HEK293T (cell line): ENCODE data around the gene NACA2.
"Not testable (repeated sequence)": the region's sequence is repeated elsewhere in the genome, so short reads cannot be mapped to it uniquely, and the experiment has no call there.

Experiments used
- CTCF ChIA-PET: fragments of 350-600 bp; formaldehyde crosslinking; extraction: SDS; loops from one replicate; lab custom pipeline; 2021; ENCODE audit warnings: antibody characterized with exemption, inconsistent platforms; lab: Yijun Ruan, JAX
- POLR2A ChIA-PET: fragments of 350-600 bp; formaldehyde crosslinking; extraction: SDS; loops from one replicate; lab custom pipeline; 2020; ENCODE audit warnings: antibody characterized with exemption, inconsistent platforms; lab: Yijun Ruan, JAX
- DNase-seq: peaks from one replicate; pipeline ENCODE4 v3.0.0; 2012; ENCODE audit warnings: mixed read lengths; ENCODE audit errors: extremely low spot score
- ARNT ChIP-seq: fragments of 450-650 bp; IDR thresholded peaks from 2 replicates; pipeline ENCODE4 v1.6.1; 2017; ENCODE audit warnings: mild to moderate bottlenecking
- BHLHE40 ChIP-seq: fragments of 450-650 bp; IDR thresholded peaks from 2 replicates; pipeline ENCODE4 v1.6.1; 2016; ENCODE audit warnings: mild to moderate bottlenecking, moderate library complexity, borderline replicate concordance
- CTBP1 ChIP-seq: fragments of 450-650 bp; IDR thresholded peaks from 2 replicates; pipeline ENCODE4 v1.6.1; 2016; ENCODE audit warnings: borderline replicate concordance
- ELF4 ChIP-seq: fragments of 450-650 bp; IDR thresholded peaks from 2 replicates; pipeline ENCODE4 v1.6.1; 2017; ENCODE audit warnings: antibody characterized with exemption
- FOXA1 ChIP-seq: fragments of 450-650 bp; IDR thresholded peaks from 2 replicates; pipeline ENCODE4 v1.6.1; 2016; ENCODE audit warnings: mild to moderate bottlenecking
- FOXK2 ChIP-seq: fragments of 450-650 bp; IDR thresholded peaks from 2 replicates; pipeline ENCODE4 v1.6.1; 2016; ENCODE audit warnings: mild to moderate bottlenecking
- FOXM1 ChIP-seq: fragments of 450-650 bp; IDR thresholded peaks from 2 replicates; pipeline ENCODE4 v1.6.1; 2017; ENCODE audit warnings: mild to moderate bottlenecking, borderline replicate concordance
- HDGF ChIP-seq: fragments of 450-650 bp; IDR thresholded peaks from 2 replicates; pipeline ENCODE4 v1.6.1; 2017; ENCODE audit warnings: antibody characterized with exemption, borderline replicate concordance
- L3MBTL2 ChIP-seq: fragments of 450-650 bp; conservative IDR thresholded peaks from 2 replicates; pipeline ENCODE4 v1.6.1; 2016; ENCODE audit warnings: mild to moderate bottlenecking
- LEF1 ChIP-seq: fragments of 450-650 bp; IDR thresholded peaks from 2 replicates; pipeline ENCODE4 v1.6.1; 2017; ENCODE audit warnings: mild to moderate bottlenecking, borderline replicate concordance
- NFRKB ChIP-seq: fragments of 450-650 bp; IDR thresholded peaks from 2 replicates; pipeline ENCODE4 v1.6.1; 2016; ENCODE audit warnings: mild to moderate bottlenecking, moderate library complexity
- PKNOX1 ChIP-seq: fragments of 450-650 bp; IDR thresholded peaks from 2 replicates; pipeline ENCODE4 v1.6.1; 2016
- SP1 ChIP-seq: fragments of 450-650 bp; IDR thresholded peaks from 2 replicates; pipeline ENCODE4 v1.6.1; 2017
- SUZ12 ChIP-seq: fragments of 450-650 bp; IDR thresholded peaks from 2 replicates; pipeline ENCODE4 v1.6.1; 2016; ENCODE audit warnings: mild to moderate bottlenecking
- TARDBP ChIP-seq: fragments of 450-650 bp; IDR thresholded peaks from 2 replicates; pipeline ENCODE4 v1.6.1; 2016
- ZNF384 ChIP-seq: fragments of 450-650 bp; IDR thresholded peaks from 2 replicates; pipeline ENCODE4 v1.6.1; 2016

The NACA2 gene

DNA sequence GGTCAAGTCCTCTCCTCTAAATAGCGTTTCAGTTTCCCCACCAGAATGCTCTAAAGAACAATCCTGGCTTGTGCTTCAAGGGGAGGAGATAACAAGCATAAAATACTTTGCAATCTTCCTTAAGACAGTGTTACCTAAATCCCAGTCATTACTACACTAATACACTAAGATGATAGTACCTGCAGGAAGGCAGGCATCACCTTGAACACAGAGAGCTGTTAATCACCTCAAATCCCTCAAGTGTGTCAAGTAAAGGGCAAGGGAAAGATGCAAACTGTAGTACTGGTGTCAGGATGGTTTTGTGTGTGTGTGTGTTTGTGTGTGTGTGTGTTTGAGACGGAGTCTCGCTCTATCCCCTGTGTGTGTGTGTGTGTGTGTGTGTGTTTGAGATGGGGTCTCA is 36.8 kb downstream of the NACA2 start:
- ChIA-PET CTCF (no interaction called here), POLR2A (no interaction called here)
- DNase-seq, result no peak
- no peak for TF ChIP-seq TARDBP
- TF ChIP-seq LEF1, result no peak
- TF ChIP-seq FOXM1, result no peak
- TF ChIP-seq HDGF, result no peak
- no peak for TF ChIP-seq FOXK2
- no peak for TF ChIP-seq PKNOX1
- TF ChIP-seq BHLHE40, result no peak
- no peak for TF ChIP-seq ELF4
- TF ChIP-seq SP1, result no peak
- no peak for TF ChIP-seq CTBP1
- no peak for TF ChIP-seq SUZ12
- no peak for TF ChIP-seq ZNF384
- TF ChIP-seq L3MBTL2, result no peak
- TF ChIP-seq ARNT, result no peak
- TF ChIP-seq FOXA1, result no peak

DNA sequence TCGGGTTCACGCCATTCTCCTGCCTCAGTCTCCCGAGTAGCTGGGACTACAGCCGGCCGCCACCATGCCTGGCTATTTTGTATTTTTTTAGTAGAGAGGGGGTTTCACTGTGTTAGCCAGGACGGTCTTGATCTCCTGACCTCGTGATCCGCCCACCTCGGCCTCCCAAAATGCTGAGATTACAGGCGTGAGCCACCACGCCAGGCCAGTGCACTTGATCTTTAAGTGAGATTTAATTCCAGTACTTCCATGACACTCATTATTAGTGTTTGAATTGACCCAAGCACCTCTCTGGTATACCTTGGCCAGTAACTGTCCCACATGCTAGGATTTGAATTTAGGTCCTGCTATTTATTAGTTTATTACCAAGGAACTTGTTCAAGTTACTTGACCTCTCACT is 38.5 kb downstream of the NACA2 start:
- CTCF ChIA-PET, DNase-seq, POLR2A ChIA-PET: not testable (repeated sequence)

- TF ChIP-seq ZNF384 (peak; percentile 93), FOXA1 (no peak)
- peak; percentile 57 for DNase-seq
- ChIA-PET POLR2A (interaction anchor here (1.3 kb wide), 1 partner anchor 125 kb away, joined by 3 read pairs; no protein-coding TSS in a partner anchor), CTCF (interaction anchor here (1.3 kb wide), 1 partner anchor 125 kb away, joined by 4 read pairs; no protein-coding TSS in a partner anchor)
Measured at GRCh38 chr17:61551255-61551742, 39.7 kb downstream of the NACA2 start.

DNA sequence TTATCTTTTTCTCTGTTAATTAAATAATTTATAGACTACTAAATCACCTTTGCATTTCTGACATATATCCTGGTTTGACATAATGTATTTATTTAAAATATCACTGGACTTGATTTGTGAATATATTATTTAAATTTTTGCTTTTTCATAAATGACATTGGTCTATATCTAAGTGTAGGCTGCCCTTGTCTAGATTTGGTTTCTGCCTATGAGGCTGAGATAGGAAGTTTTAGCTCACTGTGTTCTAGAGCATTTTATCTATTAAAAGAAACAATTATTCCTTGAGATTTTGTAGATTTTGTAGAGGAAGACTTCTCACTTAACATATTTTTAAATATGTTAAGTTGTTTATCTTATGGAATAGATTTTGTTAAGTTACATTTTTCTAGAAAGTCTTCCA is 43.9 kb downstream of the NACA2 start:
- CTCF ChIA-PET, result no interaction called here
- no peak for DNase-seq
- no peak for TF ChIP-seq LEF1
- TF ChIP-seq FOXK2, result no peak
- no peak for TF ChIP-seq FOXM1
- no peak for TF ChIP-seq BHLHE40
- no peak for TF ChIP-seq CTBP1
- TF ChIP-seq FOXA1, result no peak
- TF ChIP-seq PKNOX1, result no peak
- no peak for TF ChIP-seq ZNF384
- TF ChIP-seq SP1, result no peak
- no peak for TF ChIP-seq NFRKB
- no peak for TF ChIP-seq L3MBTL2
- TF ChIP-seq ELF4, result no peak
- TF ChIP-seq TARDBP, result no peak
- TF ChIP-seq SUZ12, result no peak
- no peak for TF ChIP-seq ARNT
- no peak for TF ChIP-seq HDGF
- POLR2A ChIA-PET, result no interaction called here

DNA sequence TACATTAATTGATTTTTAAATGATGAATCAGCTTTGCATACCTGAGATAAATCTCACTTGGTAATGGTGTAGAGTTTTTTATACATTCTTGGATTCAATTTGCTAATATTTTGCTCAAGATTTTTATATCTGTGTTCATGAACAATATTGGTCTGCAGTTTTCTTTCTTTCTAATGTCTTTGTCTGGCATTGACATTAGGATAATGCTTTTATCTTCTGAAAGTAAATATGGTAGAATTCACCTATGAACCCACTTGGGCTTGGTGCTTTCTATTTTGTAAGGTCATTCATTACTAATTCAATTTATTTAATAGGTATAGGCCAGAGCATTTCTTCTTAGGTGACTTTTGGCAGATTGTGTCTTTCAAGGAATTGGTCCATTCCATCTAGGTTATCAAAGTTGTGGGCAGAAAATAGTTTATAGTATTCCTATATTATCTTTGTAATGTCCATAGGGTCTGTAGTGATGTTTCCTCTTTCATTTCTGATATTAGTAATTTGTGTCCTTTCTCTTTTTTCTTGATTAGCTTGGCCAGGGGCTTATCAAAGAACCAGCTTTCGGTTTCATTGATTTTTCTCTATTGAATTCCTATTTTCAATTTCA is 45.6 kb downstream of the NACA2 start:
- CTCF ChIA-PET, result no interaction called here
- TF ChIP-seq CTBP1 (no peak), NFRKB (no peak), ARNT (no peak), SUZ12 (no peak), BHLHE40 (no peak), LEF1 (no peak), L3MBTL2 (no peak), TARDBP (no peak), HDGF (no peak), ELF4 (no peak), FOXK2 (no peak), ZNF384 (no peak), FOXA1 (no peak)
- no peak for DNase-seq
- POLR2A ChIA-PET, result interaction anchor here (1.5 kb wide), 1 partner anchor 49 kb away, joined by 3 read pairs; no protein-coding TSS in a partner anchor

- CTCF ChIA-PET, result no interaction called here
- no peak for DNase-seq
- TF ChIP-seq ELF4 (no peak), L3MBTL2 (peak; percentile 55; the same call in 1 of the 2 replicates)
- POLR2A ChIA-PET, result interaction anchor here (0.7 to 1.5 kb wide), 6 partner anchors 11 to 320 kb away, joined by 3 to 5 read pairs (median 3); partner anchors contain the start of gene BRIP1
Measured at GRCh38 chr17:61543786-61544415, 47.1 kb downstream of the NACA2 start.

DNA sequence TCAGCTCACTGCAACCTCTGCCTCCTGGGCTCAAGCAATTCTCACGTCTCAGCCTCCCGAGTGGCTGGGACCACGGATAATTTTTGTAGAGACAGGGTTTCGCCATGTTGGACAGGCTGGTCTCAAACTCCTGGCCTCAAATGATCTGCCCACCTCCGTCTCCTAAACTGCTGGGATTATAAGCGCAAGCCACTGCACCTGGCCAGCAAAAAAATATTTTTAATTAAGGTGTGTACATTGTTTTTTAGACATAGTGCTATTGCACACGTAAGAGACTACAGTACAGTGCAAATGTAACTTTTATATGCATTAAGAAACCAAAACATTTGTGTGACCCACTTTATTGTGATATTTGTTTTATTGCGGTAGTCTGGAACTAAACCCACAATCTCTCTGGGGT is 49.0 kb downstream of the NACA2 start:
- TF ChIP-seq FOXK2 (no peak), FOXM1 (no peak), NFRKB (no peak), PKNOX1 (no peak), ELF4 (no peak), FOXA1 (no peak), L3MBTL2 (no peak), CTBP1 (no peak), LEF1 (no peak), ARNT (no peak), HDGF (no peak), SP1 (no peak), SUZ12 (no peak), TARDBP (no peak), ZNF384 (no peak), BHLHE40 (no peak)
- DNase-seq, result no peak
- ChIA-PET CTCF (interaction anchor here (0.5 kb wide), 1 partner anchor 46 kb away, joined by 3 read pairs; no protein-coding TSS in a partner anchor), POLR2A (no interaction called here)
